GM19351 (cell line): Measurements from ENCODE around the gene SLC4A11.

ENCODE experiments used
- ATAC-seq: cut with Tn5 transposase; IDR thresholded peaks from one replicate; pipeline ENCODE4 v1.9.1; 2021; ENCODE audit warnings: mild to moderate bottlenecking, moderate library complexity; ENCODE audit not compliant: unreplicated experiment

Gene SLC4A11

DNA sequence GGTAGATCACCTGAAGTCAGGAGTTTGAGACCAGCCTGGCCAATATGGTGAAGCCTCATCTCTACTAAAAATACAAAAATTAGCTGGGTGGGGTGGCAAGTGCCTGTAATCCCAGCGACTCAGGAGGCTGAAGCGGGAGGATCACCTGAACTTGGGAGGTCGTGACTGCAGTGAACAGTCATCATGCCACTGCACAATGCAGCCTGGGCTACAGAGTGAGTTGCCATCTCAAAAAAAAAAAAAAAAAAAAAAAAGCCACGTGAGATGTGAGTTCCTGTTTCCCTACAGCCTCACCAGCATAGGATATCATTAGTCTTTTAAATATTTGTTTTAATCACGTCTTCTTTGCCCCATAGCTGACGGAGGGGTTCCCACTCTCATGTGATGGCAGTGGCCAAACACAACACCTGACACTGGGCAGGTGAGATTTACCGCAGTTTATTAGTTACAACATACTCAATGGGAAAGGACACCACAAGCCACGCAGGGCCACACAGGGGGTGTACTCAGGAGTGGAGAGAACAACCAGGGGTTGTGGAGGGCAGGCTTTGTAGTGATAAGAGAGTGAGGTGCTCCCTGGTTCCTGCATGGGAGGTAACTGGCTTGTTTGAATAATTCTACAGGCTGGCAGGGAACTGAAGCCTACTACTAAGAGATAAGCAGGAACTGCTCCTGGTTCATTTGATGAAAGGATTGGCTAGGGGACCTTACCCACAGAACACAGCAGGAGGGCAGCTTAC, 61.1 kb downstream of the SLC4A11 start:
- ATAC-seq = no peak
